Measurements from ENCODE around the gene TSR3.

DNA sequence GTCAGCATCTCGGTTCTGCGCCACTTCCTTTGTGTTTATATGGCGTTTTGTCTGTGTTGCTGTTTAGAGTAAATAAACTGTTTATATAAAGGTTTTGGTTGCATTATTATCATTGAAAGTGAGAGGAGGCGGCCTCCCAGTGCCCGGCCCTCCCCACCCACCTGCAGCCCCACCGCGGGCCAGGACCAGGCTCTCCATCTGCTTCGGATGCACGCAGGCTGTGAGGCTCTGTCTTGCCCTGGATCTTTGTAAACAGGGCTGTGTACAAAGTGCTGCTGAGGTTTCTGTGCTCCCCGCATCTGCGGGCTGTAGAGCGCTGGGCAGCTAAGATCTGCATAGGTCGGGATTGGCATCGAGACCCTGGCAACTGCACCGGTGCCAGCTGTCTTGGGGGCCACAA is 26.4 kb downstream of the TSR3 start:
- TF ChIP-seq EZH2 (IDR thresholded peaks at IDR 0.05; ENCODE audit: insufficient read depth, poor library complexity, severe bottlenecking), result no peak
- TF ChIP-seq EZH2phosphoT487 (IDR thresholded peaks at IDR 0.05; ENCODE audit: insufficient read depth, low read depth), result no peak

Measured in GM23248 (cell line).